ENCODE results near the gene CHST12.

- no peak for TF ChIP-seq MXI1 (IDR thresholded peaks at IDR 0.05; ENCODE audit: low read depth, low read length)
- TF ChIP-seq ZZZ3 (IDR thresholded peaks at IDR 0.05; ENCODE audit: control insufficient read depth, insufficient read length, low read depth) = no peak
- TF ChIP-seq CTCF (IDR thresholded peaks at IDR 0.05 in 2 of 3, conservative IDR thresholded peaks at IDR 0.05 in 1 of 3; ENCODE audit: control insufficient read depth in 2 of 3, extremely low read depth in 1 of 3, insufficient read depth in 1 of 3, low read depth in 3 of 3, low read length in 3 of 3) = no peak
- TF ChIP-seq KAT2A (conservative IDR thresholded peaks at IDR 0.05; ENCODE audit: control insufficient read depth, low read depth, low read length) = no peak
- TF ChIP-seq, protein P1, sequence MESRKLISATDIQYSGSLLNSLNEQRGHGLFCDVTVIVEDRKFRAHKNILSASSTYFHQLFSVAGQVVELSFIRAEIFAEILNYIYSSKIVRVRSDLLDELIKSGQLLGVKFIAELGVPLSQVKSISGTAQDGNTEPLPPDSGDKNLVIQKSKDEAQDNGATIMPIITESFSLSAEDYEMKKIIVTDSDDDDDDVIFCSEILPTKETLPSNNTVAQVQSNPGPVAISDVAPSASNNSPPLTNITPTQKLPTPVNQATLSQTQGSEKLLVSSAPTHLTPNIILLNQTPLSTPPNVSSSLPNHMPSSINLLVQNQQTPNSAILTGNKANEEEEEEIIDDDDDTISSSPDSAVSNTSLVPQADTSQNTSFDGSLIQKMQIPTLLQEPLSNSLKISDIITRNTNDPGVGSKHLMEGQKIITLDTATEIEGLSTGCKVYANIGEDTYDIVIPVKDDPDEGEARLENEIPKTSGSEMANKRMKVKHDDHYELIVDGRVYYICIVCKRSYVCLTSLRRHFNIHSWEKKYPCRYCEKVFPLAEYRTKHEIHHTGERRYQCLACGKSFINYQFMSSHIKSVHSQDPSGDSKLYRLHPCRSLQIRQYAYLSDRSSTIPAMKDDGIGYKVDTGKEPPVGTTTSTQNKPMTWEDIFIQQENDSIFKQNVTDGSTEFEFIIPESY (IDR thresholded peaks at IDR 0.05) = no peak
- no peak for TF ChIP-seq ZNF274 (IDR thresholded peaks at IDR 0.05; ENCODE audit: insufficient read depth, insufficient read length)
- TF ChIP-seq HDAC6 (IDR thresholded peaks at IDR 0.05; ENCODE audit: unreplicated experiment) = no peak
These were observed 73.5 kb downstream of the CHST12 start for GRCh38 chr7:2476776-2477446.

All from GM12878 (cell line).